Measurements from ENCODE around the gene KCNH3.
"Not testable (repeated sequence)": the region's sequence is repeated elsewhere in the genome, so short reads cannot be mapped to it uniquely, and the experiment has no call there.

KCNH3 gene

GRCh38 chr12:49584591-49584990 is 45.8 kb downstream of the KCNH3 start:
- no peak for DNase-seq (ENCODE audit: low read depth in 2 of 2)

DNA sequence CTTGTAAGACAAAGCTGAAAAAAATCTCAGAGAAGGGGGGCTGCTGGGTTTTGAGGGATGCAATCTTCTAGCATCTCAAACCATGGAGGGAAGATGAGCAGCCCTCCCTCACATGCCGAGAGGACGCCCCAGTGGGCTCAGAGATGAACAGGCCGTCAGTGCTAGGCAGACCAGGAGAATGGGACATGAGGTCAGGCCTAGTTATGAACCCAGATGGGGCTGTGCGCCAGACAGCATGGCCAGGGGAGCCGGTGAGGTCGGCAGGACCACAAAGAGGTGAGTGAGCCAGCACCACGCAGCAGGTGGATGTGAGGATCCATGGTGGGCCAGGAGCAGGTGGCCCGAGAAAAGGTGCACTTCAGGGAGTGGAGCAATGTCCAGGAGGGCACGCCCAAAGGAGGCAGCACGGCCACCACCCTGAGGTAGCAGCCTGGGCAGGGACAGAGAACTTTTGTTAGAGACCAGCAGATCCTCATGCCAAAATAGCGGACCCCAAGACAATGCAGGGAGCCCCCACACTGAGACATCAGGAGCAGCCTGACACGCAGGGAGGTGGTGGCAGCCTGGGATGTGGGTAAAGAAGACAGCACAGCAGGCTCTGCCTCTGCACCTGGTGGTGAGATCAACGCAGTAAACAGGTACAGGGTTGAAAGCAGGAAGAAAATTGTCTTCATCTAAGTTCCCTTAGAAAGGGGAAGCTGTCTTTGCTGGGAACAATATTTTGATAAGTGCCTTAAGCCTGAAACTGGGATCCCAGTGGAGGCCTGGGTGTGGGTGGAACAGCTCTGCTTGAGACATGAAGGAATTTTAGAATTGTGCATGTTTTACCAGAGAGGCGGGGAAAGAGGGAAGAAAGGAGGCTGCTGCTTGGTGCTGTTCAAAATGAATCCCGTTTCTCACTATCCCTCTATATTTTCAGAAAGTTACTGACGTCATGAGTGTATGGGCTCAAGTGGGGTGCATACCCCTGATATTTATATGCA is 46.9 kb downstream of the KCNH3 start:
- DNase-seq (ENCODE audit: low read depth in 2 of 2): no peak

DNA sequence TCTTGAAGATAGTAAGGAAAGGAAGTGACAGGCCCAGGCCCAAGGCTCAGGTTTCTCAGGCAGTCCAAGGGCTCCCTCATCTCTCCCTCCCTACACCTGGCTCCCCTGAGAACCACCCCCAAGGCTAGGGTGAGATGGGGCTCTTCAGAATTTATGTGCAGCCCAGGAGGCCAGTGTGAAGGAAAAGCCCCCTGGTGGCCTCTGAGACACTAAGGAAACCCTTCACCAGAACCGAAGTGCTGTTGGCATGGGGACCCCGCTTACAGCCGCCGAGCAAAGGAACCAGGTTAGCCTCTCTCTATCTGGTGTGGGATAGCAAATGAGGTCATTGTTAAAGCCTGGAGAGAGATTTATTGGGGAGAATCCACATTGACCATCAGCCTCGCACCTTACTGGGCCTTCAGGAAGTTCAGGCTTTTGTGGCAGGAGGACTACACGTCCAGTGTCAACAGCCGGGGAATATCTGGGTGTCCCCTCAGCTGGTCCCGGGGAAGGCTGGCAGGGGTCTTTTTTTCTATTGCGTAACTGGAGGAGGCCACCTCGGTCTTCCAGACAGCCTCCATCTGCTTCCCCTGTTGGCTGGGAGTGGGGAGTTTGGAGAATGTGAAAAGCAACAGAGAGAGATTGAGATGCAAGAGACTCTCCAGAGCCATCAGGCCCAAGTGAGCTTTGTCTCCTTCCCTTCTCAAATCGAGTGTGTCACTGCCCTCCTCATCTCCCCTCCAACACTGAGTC is 48.5 kb downstream of the KCNH3 start:
- DNase-seq (ENCODE audit: low read depth in 2 of 2): no peak

DNA sequence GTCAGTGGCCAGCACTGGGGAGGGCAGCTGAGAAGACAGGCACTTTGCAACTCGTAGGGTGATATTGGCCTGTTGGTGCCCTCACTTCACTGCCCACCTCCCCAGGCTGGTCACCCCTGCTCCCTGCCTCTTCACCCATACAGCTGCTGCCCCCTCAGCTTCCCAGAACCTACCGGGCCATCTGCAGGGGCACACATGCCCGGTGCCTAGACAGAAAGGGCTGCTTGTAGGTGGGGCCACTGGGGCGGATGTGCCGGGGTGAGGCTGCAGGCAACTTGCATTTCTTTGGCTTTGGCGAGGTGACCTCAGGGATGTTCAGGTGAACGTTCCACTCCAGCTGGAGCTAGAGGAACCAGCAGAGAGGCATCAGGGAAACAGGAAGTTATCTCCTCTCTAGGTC is 49.5 kb downstream of the KCNH3 start:
- DNase-seq (ENCODE audit: low read depth in 2 of 2): no peak

GRCh38 chr12:49588721-49589516 is 50.1 kb downstream of the KCNH3 start:
- no peak for DNase-seq (ENCODE audit: low read depth in 2 of 2)

DNA sequence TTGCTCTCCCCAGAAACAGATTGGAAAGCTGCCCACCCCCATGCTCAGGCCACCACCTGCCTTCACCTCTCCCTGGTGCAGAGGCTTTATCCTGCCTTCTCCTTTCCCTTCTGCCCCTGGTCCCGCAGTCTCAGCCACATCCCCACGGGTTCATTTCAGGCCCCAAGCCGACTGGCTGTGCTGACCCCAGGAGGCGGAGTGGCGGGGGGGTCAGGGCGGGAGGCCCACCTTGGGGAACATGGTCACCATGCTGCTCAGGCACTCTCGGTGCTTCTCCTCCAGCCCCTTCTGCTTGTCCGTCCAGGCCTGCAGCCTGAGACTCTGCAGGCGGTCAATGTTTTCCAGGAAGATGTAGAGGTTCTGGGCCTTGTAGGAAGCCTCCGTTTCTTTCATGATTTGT is 59.7 kb downstream of the KCNH3 start:
- no peak for DNase-seq (ENCODE audit: low read depth in 2 of 2)

DNA sequence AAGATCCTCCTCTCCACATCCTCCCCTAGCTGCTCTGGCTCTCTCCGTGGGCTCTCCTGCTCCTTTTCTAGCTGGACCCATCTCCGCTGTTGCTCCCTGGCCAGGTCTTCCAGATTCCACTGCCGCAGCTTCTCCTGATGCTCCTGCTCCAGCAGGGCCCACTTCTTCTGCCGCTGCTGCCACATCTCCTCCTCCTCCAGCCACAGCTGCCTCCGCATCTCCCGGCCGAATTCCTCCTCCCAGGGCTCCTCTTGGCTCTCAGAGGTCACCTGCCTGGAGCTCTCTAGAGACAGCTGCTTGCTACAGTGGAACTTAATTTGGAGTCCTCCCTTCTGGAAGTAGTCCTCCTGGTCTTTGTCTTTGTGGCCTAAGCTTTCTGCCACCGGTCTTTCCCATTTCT is 61.1 kb downstream of the KCNH3 start:
- no peak for DNase-seq (ENCODE audit: low read depth in 2 of 2)

- DNase-seq (ENCODE audit: low read depth in 2 of 2): no peak
These were observed 64.9 kb downstream of the KCNH3 start for GRCh38 chr12:49603721-49604120.

- DNase-seq (ENCODE audit: low read depth in 2 of 2): no peak
These were observed 66.0 kb downstream of the KCNH3 start for GRCh38 chr12:49604856-49605255.

DNA sequence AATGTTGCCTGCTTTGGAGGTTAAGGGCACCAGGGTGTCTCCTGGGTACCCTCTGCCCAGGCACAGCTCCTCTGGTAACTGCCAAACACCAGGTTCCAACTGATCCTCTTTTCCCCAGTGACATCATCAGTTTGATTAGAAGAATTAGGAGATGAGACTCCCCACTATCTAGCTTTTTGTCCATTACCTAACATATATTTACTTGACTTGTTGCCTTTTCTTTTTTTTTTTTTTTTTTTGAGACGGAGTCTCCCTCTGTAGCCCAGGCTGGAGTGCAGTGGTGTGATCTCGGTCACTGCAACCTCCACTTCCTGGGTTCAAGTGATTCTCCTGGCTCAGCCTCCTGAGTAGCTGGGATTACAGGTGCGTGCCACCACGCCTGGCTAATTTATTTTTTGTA is 66.7 kb downstream of the KCNH3 start, which contains the start of gene FAM186B:
Gene FAM186B, minus strand, starts transcription at position 101 of the 400 bp plus-strand sequence. CDS start 162 bp downstream, outside the sequence.
- not testable (repeated sequence) for DNase-seq (ENCODE audit: low read depth in 2 of 2)
